SH-SY5Y (cell line): ENCODE results near the gene NAV2.

Experiments
- GATA2 ChIP-seq: IDR thresholded peaks from 2 replicates; pipeline ENCODE4 v1.6.1; 2011; ENCODE audit warnings: mild to moderate bottlenecking, low read depth, low read length
- GATA3 ChIP-seq: IDR thresholded peaks from 2 replicates; pipeline ENCODE4 v1.6.1; 2011; ENCODE audit warnings: low read depth, mild to moderate bottlenecking, low read length, moderate library complexity

DNA sequence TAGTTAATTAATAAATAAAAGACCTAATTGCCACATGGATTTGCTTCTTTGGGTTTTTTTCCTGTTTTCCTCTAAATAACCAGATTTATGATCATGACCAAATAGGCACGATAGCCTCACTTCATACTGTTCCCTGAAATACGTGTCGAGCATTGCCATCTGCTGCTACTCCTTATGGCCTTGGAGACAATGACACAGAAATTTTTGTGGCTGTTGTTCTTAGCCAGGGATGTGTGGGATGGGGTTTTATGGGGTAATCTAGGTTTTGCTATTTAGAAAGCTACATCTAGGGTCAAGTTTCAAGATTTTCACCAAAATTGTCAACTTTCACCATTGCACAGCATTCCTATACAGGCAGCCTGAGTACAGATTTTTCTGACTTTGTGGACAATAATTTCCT lies 302.5 kb downstream of the NAV2 start:
- TF ChIP-seq GATA2: no peak
- no peak for TF ChIP-seq GATA3
